ENCODE data around the gene TFG.

The TFG gene

DNA sequence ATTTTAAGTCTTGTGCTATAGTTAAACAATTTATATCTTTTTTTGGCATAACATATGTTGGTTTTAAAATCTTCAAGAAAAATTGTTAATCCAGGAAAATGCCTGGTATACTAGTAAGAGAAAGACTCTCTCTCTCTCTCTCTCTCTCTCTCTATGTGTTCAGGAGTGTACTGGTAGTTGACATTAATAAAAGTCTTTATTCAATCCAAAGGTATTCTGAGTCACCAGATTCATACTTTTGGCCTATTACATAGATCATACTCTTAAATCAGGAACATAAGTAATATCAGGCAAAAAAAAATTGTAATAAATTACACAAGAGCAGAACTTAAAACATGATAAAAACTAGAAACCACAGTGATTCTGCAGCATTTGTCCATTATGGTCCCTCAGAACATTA is 70.2 kb downstream of the TFG start:
- TF ChIP-seq, protein P1, sequence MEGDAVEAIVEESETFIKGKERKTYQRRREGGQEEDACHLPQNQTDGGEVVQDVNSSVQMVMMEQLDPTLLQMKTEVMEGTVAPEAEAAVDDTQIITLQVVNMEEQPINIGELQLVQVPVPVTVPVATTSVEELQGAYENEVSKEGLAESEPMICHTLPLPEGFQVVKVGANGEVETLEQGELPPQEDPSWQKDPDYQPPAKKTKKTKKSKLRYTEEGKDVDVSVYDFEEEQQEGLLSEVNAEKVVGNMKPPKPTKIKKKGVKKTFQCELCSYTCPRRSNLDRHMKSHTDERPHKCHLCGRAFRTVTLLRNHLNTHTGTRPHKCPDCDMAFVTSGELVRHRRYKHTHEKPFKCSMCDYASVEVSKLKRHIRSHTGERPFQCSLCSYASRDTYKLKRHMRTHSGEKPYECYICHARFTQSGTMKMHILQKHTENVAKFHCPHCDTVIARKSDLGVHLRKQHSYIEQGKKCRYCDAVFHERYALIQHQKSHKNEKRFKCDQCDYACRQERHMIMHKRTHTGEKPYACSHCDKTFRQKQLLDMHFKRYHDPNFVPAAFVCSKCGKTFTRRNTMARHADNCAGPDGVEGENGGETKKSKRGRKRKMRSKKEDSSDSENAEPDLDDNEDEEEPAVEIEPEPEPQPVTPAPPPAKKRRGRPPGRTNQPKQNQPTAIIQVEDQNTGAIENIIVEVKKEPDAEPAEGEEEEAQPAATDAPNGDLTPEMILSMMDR (conservative IDR thresholded peaks at IDR 0.05; ENCODE audit: low read depth, low read length) = no peak
- no peak overlapping the region for H3K4me3 ChIP-seq (ENCODE audit: low read length)
- no peak for DNase-seq (ENCODE audit: low read depth)

DNA sequence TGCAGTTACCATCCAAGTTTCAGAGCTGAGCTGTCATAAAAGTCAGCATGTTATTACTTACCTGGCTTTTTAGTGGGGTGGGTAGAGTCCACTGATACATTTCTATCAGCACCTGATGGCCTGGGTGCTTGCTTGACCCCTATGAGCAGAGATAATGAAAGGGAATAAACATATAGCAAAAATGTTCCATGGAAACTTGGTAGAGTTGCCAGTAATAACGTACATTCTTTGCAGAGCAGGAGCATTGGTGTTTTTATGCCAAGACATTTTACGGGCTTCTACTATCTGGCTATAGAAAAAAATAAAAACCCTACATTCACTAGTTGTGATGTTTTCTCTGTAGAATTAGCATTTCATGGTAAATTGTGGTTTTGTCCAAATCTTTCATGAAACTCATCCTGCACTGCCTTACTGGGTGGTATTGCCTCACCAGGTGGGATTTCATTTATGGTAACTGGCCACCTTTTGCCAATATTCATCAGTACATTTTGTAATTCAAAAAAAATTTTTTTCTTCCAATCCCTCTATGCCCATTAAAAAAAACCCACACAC is 70.9 kb downstream of the TFG start:
- TF ChIP-seq, protein P1 (conservative IDR thresholded peaks at IDR 0.05; ENCODE audit: low read depth, low read length) = no peak
- no peak for DNase-seq (ENCODE audit: low read depth)

DNA sequence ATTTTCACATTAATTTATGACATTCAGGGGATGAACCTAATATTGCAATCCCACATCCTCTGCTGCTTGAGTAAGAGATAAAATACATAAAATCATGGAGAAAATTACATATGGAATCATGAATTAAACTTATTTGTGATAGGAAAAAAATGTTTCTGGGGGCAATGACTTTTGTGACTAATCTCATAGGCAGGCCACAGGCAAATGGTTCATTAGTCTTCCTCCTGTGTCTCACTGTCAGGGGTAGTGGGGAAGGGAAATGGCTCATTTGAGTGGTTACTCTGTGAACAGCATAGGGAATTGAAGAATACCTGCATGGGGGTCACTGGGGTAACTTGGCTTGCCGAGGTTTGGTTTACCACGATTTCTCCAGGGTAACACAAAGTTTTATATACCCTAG is 72.0 kb downstream of the TFG start:
- DNase-seq (ENCODE audit: low read depth) = no peak
- no peak overlapping the region for H3K4me3 ChIP-seq (ENCODE audit: low read length)
- TF ChIP-seq, protein P1 (conservative IDR thresholded peaks at IDR 0.05; ENCODE audit: low read depth, low read length) = no peak

More for the DNA sequence above, 70.9 kb downstream of the TFG start:
- H3K4me3 ChIP-seq (ENCODE audit: low read length) = no peak overlapping the region

DNA sequence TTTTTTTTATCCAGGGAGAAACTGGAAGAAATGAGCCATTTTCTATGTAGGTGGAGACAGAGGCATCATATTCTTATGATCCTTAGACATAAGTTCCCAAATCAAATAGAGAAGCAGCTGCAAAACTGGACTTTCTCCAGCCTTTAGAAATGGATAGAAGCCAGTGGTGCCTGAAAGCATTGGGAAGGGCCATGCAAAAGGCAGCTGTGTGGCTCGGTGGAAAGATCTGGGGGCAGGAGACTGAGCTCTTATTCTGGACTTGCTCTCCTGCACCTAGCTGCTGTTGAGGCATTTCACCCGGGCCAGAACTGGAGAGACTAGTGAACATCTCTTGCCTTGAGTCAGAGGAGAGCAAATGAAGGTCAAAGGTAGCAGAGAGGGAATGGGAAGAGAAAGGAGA is 73.1 kb downstream of the TFG start:
- TF ChIP-seq, protein P1 (conservative IDR thresholded peaks at IDR 0.05; ENCODE audit: low read depth, low read length) = no peak
- H3K4me3 ChIP-seq (ENCODE audit: low read length) = no peak overlapping the region
- DNase-seq (ENCODE audit: low read depth) = no peak

DNA sequence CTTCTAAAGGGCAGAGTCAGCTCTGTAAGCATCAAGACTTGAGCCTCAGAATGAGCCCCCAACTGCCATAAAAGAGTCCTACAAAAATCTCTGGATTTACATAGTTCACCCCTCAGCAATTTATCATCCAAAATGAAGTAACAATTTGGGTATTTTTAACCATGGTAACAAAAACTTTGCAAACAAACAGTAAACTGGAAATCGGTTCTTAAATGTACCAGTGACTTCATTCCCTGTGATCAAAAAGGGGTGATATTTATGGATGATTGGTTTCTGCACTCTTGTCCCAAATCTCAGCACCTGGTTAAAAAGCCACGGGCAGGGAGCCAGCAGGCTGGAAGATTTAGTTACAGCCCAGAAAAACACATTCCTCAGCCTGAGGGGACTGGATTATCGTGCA is 73.6 kb downstream of the TFG start:
- DNase-seq (ENCODE audit: low read depth) = peak; percentile 26
- no peak overlapping the region for H3K4me3 ChIP-seq (ENCODE audit: low read length)
- TF ChIP-seq, protein P1 (conservative IDR thresholded peaks at IDR 0.05; ENCODE audit: low read depth, low read length) = no peak

DNA sequence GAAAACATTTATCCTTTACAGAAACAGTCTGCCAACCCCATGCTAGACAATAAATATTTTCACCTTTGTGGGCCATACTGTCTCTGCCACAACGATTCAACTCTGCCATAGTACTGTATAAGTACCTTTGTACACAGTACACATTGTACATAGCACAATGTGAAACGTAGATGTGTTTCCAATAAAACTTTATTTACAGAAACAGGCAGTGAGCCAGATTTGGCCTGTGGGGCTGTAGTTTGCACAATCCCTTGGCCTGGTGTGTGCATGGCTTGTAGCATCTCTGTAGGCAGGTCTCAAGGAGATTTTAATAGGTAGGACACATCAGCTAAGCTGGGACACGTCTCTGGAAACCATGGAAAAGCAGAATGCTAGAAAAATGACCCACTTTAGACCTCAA is 74.3 kb downstream of the TFG start:
- TF ChIP-seq, protein P1 (conservative IDR thresholded peaks at IDR 0.05; ENCODE audit: low read depth, low read length) = no peak
- no peak overlapping the region for H3K4me3 ChIP-seq (ENCODE audit: low read length)
- no peak for DNase-seq (ENCODE audit: low read depth)

DNA sequence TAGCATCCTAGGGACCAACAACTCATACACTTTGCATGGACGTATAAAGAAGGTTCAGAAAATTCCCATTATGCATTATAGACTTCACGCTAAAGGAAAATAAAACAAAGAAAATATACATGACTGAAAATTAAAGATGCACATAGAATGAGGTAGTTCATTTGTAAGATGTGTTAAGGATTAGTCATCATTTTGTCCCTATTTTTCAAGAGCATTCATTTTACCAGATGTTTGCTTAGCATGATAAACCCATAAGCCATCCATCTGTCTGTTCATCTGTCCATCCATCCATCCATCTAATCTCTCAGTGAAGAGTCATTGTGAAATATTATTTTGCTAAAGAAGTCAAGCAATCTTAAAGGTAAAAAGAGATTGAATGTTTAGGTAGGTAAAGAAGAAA is 80.3 kb downstream of the TFG start:
- DNase-seq (ENCODE audit: low read depth) = no peak
- TF ChIP-seq, protein P1 (conservative IDR thresholded peaks at IDR 0.05; ENCODE audit: low read depth, low read length) = no peak
- H3K4me3 ChIP-seq (ENCODE audit: low read length) = no peak overlapping the region

Measured in retinal pigment epithelial cell (primary cell).